ENCODE data around the gene PRR5L. TPM values are rescaled to one million over a fixed set of nuclear protein-coding genes. Genes with fewer than 3 reads are reported as not detected.

PRR5L gene
- total and polyA plus RNA-seq, 2 experiments from 2014 or later = 3.1 to 8.9 TPM

- H2AFZ ChIP-seq = no peak overlapping the region
- no peaks in the 10 kb centered on the region for H3K9me2 ChIP-seq (ENCODE audit: insufficient read depth)
- Mint-ChIP-seq H3K27me3 (ENCODE audit: insufficient read depth, low read depth, poor library complexity) (peaks cover 3% of the 10 kb centered on the region), H3K4me3 (no peak overlapping the region), H3K36me3 (ENCODE audit: low read depth) (peaks cover 4% of the 10 kb centered on the region; the same call in 1 of the 3 replicates), H3K4me1 (peaks cover 30% of the 10 kb centered on the region), H3K9me3 (no peaks in the 10 kb centered on the region; the same call in 2 of the 3 replicates), H3K27ac (no peak overlapping the region)
- H3K4me3 ChIP-seq = no peak overlapping the region
- no peak overlapping the region for H3K27ac ChIP-seq (ENCODE audit: low read depth)
- H3K27me3 ChIP-seq (ENCODE audit: insufficient read depth) = no peaks in the 10 kb centered on the region
- H3F3A ChIP-seq (replicated peaks; ENCODE audit: low read depth) = no peaks in the 10 kb centered on the region
- ATAC-seq (no peak), DNase-seq (ENCODE audit: low spot score) (no peak)
- H3K4me1 ChIP-seq (ENCODE audit: insufficient read depth) = peaks cover 14% of the 10 kb centered on the region
- H4K20me1 ChIP-seq (replicated peaks; ENCODE audit: insufficient read depth) = no peaks in the 10 kb centered on the region
- H3K4me2 ChIP-seq = no peak overlapping the region
- H3K36me3 ChIP-seq (ENCODE audit: insufficient read depth) = no peaks in the 10 kb centered on the region
- TF ChIP-seq, protein P1, sequence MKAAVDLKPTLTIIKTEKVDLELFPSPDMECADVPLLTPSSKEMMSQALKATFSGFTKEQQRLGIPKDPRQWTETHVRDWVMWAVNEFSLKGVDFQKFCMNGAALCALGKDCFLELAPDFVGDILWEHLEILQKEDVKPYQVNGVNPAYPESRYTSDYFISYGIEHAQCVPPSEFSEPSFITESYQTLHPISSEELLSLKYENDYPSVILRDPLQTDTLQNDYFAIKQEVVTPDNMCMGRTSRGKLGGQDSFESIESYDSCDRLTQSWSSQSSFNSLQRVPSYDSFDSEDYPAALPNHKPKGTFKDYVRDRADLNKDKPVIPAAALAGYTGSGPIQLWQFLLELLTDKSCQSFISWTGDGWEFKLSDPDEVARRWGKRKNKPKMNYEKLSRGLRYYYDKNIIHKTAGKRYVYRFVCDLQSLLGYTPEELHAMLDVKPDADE (IDR thresholded peaks at IDR 0.05) = no peak
- TF ChIP-seq CTCF (conservative IDR thresholded peaks at IDR 0.05; ENCODE audit: low read depth in 2 of 2) (no peak), NANOG (IDR thresholded peaks at IDR 0.05; ENCODE audit: borderline replicate concordance) (no peak), CREB1 (CRISPR knock-in tag; IDR thresholded peaks at IDR 0.05; ENCODE audit: low read depth) (no peak), STAT1 (IDR thresholded peaks at IDR 0.05; ENCODE audit: unreplicated experiment) (no peak), POLR2AphosphoS5 (IDR thresholded peaks at IDR 0.05; ENCODE audit: low read depth) (no peak), ZNF114 (CRISPR knock-in tag; IDR thresholded peaks at IDR 0.05) (no peak), EZH2phosphoT487 (IDR thresholded peaks at IDR 0.05; ENCODE audit: unreplicated experiment) (no peak), ZNF331 (CRISPR knock-in tag; IDR thresholded peaks at IDR 0.05; ENCODE audit: low read depth) (no peak), REST (IDR thresholded peaks at IDR 0.05; ENCODE audit: unreplicated experiment) (no peak)
- TF ChIP-seq, protein P2, sequence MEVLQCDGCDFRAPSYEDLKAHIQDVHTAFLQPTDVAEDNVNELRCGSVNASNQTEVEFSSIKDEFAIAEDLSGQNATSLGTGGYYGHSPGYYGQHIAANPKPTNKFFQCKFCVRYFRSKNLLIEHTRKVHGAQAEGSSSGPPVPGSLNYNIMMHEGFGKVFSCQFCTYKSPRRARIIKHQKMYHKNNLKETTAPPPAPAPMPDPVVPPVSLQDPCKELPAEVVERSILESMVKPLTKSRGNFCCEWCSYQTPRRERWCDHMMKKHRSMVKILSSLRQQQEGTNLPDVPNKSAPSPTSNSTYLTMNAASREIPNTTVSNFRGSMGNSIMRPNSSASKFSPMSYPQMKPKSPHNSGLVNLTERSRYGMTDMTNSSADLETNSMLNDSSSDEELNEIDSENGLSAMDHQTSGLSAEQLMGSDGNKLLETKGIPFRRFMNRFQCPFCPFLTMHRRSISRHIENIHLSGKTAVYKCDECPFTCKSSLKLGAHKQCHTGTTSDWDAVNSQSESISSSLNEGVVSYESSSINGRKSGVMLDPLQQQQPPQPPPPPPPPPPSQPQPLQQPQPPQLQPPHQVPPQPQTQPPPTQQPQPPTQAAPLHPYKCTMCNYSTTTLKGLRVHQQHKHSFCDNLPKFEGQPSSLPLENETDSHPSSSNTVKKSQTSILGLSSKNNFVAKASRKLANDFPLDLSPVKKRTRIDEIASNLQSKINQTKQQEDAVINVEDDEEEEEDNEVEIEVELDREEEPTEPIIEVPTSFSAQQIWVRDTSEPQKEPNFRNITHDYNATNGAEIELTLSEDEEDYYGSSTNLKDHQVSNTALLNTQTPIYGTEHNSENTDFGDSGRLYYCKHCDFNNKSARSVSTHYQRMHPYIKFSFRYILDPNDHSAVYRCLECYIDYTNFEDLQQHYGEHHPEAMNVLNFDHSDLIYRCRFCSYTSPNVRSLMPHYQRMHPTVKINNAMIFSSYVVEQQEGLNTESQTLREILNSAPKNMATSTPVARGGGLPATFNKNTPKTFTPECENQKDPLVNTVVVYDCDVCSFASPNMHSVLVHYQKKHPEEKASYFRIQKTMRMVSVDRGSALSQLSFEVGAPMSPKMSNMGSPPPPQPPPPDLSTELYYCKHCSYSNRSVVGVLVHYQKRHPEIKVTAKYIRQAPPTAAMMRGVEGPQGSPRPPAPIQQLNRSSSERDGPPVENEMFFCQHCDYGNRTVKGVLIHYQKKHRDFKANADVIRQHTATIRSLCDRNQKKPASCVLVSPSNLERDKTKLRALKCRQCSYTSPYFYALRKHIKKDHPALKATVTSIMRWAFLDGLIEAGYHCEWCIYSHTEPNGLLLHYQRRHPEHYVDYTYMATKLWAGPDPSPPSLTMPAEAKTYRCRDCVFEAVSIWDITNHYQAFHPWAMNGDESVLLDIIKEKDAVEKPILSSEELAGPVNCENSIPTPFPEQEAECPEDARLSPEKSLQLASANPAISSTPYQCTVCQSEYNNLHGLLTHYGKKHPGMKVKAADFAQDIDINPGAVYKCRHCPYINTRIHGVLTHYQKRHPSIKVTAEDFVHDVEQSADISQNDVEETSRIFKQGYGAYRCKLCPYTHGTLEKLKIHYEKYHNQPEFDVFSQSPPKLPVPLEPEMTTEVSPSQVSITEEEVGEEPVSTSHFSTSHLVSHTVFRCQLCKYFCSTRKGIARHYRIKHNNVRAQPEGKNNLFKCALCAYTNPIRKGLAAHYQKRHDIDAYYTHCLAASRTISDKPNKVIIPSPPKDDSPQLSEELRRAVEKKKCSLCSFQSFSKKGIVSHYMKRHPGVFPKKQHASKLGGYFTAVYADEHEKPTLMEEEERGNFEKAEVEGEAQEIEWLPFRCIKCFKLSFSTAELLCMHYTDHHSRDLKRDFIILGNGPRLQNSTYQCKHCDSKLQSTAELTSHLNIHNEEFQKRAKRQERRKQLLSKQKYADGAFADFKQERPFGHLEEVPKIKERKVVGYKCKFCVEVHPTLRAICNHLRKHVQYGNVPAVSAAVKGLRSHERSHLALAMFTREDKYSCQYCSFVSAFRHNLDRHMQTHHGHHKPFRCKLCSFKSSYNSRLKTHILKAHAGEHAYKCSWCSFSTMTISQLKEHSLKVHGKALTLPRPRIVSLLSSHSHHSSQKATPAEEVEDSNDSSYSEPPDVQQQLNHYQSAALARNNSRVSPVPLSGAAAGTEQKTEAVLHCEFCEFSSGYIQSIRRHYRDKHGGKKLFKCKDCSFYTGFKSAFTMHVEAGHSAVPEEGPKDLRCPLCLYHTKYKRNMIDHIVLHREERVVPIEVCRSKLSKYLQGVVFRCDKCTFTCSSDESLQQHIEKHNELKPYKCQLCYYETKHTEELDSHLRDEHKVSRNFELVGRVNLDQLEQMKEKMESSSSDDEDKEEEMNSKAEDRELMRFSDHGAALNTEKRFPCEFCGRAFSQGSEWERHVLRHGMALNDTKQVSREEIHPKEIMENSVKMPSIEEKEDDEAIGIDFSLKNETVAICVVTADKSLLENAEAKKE (CRISPR knock-in tag; IDR thresholded peaks at IDR 0.05) = no peak
- H3K79me2 ChIP-seq (replicated peaks; ENCODE audit: insufficient read depth) = no peaks in the 10 kb centered on the region
Observed at GRCh38 chr11:36451045-36451444, 155.0 kb downstream of the PRR5L start.

Data from GM23338 (cell line).